ENCODE measurements around the gene SS18L1. TPM values are rescaled to one million over a fixed set of nuclear protein-coding genes. Genes with fewer than 3 reads are reported as not detected.
"Not testable (repeated sequence)": the region's sequence is repeated elsewhere in the genome, so short reads cannot be mapped to it uniquely, and the experiment has no call there.

Gene SS18L1
- total RNA-seq, 1 donor from 2014 or later: 9.7 TPM

DNA sequence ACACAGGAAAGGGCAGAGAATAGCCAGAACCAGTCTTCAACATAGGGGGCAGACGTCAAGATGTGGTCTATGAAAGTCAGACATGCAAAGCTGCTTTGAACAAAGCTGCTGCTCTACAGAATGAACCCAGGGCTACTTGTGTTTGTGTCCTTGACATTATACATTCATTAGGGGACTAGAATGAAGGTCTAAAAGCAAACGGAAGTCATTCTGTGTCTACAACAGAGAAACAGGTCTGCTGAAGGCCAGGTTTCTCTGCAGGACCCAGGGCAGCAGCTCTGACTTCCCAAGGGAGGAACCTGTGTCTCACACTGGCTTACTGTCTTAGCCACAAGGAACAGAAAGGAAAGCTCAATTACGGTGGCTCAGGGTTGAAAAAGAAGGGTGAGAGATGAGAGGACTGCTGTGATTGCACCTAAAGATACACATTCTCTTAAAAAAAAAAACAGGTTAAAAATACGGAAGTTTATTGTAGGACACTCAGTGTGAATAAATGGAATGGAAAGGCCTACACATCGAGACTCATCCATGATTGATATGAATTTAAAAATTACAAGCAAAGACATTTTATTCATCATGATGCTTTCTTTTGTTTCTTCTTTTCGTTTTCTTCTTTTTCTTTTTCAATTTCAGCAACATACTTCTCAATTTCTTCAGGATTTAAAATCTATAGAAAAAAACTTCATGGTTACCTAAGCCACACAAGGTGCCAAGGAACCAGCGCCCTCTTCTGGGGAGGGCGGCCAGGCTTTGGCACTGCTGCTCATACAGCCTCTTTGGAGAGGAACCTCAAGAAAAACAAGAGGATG lies 7.1 kb upstream of the SS18L1 start:
- DNase-seq (ENCODE audit: low read depth, low spot score): no peak

GRCh38 chr20:62137092-62137384 lies 6.5 kb upstream of the SS18L1 start:
- no peak for DNase-seq (ENCODE audit: low read depth, low spot score)

DNA sequence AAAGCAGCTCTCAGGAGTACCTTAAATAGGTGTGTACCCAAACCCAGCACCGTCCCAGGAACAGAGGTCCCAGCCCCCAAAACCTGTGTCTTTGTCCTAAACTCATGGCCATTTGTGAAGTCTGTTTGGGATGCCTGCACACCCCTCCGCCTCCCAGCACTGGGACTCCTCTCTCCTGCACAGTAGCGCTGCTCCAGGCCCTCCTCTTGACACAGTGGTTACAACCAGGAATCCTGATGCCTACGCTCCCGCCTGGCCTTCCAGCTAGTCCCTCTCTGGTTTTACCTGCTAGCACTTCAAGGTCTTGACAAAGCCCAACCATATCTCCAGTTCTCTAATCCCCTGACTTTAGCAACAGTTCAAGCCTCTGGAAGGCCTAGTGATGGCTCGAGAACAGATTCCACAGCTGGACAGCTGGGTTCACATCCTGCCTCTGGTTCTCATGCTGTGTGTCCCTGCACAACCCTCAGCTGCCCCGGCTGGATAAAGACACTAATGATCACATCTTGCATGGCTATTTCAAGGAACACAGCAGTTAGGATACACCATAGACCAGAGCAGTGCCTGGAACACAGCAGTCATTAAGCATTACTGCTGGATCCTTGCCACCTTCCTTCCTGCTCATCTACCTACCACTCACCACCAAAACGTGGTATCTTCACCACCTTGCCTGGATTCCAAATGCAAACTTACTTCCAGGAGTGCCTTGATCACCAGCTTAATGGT lies 5.9 kb upstream of the SS18L1 start:
- no peak for DNase-seq (ENCODE audit: low read depth, low spot score)

DNA sequence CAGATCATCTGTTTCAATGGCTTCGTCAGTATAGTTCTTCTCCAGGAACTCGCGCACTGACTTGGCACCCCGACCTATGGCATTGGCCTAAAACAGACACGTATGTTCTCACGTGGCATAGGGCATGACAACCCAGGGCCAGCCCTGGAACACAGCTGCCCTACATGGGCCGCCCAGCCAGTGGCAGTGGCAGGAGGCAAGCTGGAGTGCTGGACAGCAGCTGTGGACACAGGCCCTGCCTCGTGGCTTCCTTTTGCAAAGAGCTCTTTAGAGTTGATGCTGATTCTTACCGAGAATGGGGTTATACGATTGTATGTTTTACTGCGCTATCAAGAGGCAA lies 5.4 kb upstream of the SS18L1 start:
- no peak for DNase-seq (ENCODE audit: low read depth, low spot score)

GRCh38 chr20:62138912-62139311 lies 4.7 kb upstream of the SS18L1 start:
- no peak for DNase-seq (ENCODE audit: low read depth, low spot score)

DNA sequence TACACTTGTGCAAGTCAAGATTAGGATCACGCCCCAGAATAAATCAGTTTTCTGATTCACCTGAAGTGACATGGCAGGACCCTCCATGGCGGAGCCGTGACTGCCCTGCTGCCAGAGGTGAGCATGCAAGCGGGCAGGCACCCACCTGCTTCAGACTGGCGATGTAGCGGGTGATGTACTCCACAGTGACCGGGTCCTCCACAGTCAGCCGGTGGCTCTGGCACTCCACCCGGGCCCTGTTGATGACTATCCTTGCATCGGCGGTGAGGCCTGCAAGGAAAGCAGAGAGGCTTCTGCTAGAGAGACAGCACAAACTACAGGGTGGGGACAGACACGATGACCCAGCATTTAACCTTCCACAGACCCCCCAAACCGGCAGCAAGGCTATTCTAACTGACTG lies 3.9 kb upstream of the SS18L1 start:
- no peak for DNase-seq (ENCODE audit: low read depth, low spot score)

DNA sequence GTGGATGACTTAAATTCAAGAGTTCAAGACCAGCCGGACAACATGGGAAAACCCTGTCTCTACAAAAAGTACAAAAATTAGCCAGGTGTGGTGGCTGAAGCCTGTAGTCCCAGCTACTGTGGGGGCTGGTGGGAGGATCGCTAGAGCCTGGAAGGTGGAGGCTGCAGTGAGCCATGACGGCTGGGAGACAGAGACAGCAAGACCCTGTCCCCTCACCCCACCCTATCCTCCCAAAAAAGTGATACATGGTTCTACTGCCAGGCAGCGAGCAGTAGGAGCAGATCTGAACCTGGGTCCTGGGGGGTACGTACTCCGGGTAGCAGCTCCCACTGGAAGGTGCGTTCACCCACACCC lies 2.5 kb upstream of the SS18L1 start:
- no peak for DNase-seq (ENCODE audit: low read depth, low spot score)

DNA sequence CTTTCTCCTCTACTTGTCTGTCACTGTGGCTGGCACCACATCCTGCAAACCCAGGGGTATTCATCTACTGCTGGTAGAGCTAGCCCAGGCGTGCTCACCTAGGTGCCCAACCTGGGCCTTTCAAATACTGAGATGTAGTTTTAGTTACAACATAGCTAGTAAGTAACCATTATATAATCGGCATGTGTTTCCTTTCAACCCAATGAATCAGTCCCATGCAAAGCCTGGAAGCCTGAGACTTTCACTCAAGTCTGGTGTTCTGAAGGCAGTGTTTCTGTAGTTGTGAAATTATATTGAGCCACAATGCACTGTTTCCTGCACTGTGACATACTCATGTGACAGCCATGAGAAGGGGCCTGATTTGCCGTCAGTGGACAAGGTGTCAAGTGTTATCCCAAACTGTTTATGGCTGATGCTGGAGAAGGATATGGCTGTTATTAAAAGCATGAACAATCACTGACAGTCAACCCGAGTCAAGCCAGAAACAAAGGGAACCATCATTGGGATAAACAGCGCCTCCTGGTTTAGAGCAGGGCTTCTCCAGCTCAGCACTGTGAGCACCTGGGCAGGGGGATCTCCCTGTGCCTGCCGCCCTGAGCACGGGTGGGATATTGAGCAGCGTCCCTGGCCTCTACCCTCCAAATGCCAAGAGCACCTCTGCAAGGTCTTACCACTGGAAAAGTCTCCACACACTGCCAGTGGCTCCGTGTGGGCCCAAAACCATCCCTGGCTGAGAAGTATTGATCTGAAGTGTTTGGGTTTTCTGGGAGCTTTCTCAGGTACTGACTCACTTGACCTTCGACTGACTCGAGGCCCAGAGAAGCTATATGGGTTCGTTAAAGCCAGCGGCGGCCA lies 1.9 kb upstream of the SS18L1 start:
- no peak for DNase-seq (ENCODE audit: low read depth, low spot score)

- no peak for DNase-seq (ENCODE audit: low read depth, low spot score)
These were observed 1.1 kb upstream of the SS18L1 start for GRCh38 chr20:62142252-62143080.

GRCh38 chr20:62143957-62144825 lies 622 bp downstream of the SS18L1 start:
- no peak for DNase-seq (ENCODE audit: low read depth, low spot score)

GRCh38 chr20:62145688-62146018 lies 2.1 kb downstream of the SS18L1 start:
- no peak for DNase-seq (ENCODE audit: low read depth, low spot score)

DNA sequence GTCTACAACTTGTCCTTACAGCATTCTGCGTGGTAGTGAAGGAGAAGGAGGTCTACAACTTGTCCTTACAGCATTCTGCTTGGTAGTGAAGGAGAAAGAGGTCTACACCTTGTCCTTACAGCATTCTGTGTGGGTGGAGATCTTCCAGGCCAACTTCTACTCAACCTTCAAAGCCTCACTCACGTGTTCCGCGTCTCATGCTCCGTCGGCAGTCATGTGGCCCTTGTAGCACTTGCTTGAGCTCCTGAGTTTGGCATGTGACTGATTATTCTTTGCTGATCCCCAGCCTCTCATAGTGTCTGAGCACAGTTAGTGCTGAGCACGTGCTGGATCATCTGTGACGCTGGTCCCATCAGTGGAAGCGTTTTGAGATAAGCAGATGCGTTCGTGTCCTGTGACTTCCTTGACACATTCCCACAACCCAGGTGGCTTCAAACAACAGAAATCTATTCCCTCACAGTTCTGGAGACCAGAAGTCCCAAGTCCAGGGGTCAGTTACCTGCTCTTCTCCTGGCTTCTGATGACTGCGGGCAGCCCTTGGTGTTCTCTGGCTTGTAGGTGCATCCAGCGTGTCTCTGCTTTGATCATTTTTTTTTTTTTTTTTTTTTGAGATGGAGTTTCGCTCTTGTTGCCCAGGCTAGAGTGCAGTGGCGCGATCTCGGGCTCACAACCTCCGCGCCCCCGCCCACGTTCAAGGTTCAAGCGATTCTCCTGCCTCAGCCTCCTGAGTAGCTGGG lies 2.6 kb downstream of the SS18L1 start:
- DNase-seq (ENCODE audit: low read depth, low spot score): no peak

- DNase-seq (ENCODE audit: low read depth, low spot score): no peak
These were observed 3.6 kb downstream of the SS18L1 start for GRCh38 chr20:62147125-62147524.

DNA sequence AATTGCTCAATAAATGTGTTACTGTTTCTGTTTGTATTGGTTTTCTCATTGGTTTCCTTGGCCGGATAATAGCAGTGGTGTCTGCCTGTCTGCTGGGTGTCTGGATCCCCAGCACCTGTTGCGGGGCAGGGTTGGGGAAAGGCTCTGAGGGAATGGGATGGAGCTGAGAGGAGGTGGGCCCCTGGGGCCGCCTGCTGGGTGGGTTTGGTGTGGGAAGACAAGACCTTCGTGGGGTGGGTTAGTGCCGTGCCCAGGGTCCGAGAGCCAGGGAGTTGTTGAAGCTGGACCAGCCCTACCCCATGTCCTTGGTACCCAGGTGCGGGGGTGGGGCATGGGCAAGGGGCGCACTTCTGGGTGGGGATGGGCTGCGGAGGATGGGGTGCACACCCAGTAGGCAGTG lies 4.0 kb downstream of the SS18L1 start:
- DNase-seq (ENCODE audit: low read depth, low spot score): no peak

DNA sequence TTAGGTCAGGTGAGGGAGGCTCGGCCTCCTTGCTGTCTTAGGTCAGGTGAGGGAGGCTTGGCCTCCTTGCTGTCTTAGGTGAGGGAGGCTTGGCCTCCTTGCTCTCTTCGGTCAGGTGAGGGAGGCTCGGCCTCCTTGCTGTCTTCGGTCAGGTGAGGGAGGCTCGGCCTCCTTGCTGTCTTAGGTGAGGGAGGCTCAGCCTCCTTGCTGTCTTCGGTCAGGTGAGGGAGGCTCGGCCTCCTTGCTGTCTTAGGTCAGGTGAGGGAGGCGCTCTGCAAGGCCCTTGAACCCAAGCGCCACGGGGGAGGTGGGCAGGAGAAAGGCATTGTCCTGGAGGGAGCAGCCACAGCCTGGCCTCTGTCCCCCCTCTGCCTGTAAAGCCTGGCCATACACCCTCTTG lies 4.8 kb downstream of the SS18L1 start:
- DNase-seq (ENCODE audit: low read depth, low spot score): not testable (repeated sequence)

- no peak for DNase-seq (ENCODE audit: low read depth, low spot score)
These were observed 5.3 kb downstream of the SS18L1 start for GRCh38 chr20:62148908-62149314.

GRCh38 chr20:62149532-62150309 lies 6.2 kb downstream of the SS18L1 start:
- DNase-seq (ENCODE audit: low read depth, low spot score): no peak

DNA sequence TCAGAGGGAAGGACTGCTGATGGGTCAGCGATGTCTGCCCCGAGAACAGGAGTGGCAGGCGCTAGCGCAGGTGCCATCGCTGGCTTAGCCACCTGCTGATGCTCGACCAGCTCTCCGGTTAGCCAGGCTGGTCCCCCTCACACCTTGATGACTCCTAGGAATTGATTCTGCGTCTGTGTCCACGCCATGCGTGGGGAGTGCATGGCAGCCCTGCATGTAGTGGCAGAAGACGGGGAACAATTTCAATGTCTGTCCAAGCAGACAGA lies 6.7 kb downstream of the SS18L1 start:
- no peak for DNase-seq (ENCODE audit: low read depth, low spot score)

GRCh38 chr20:62151225-62151624 lies 7.7 kb downstream of the SS18L1 start:
- no peak for DNase-seq (ENCODE audit: low read depth, low spot score)
